Lower leg skin (tissue), 3 donors: ENCODE data around the gene PIP5K1C.

ENCODE experiments used
- CTCF ChIP-seq, 3 donors: fragments of 450-650 bp; IDR thresholded peaks; one replicate each; pipeline ENCODE4 v1.5.1; 2016; ENCODE audit warnings: antibody characterized with exemption in 3 of 3, mild to moderate bottlenecking in 3 of 3, moderate library complexity in 2 of 3
- POLR2A ChIP-seq, 2 donors: fragments of 450-650 bp; IDR thresholded peaks; one replicate each; pipeline ENCODE4 v1.6.1; 2016 to 2017; ENCODE audit warnings: antibody characterized with exemption in 2 of 2, mild to moderate bottlenecking in 1 of 2, moderate library complexity in 1 of 2

GRCh38 chr19:3710265-3710812, 10.1 kb upstream of the PIP5K1C start:
- TF ChIP-seq CTCF (IDR thresholded peaks at IDR 0.05) (no peak), POLR2A (IDR thresholded peaks at IDR 0.05) (no peak)
